ENCODE data around the gene PBX1. TPM values are rescaled to one million over a fixed set of nuclear protein-coding genes. Genes with fewer than 3 reads are reported as not detected.

PBX1 gene
- total and polyA plus RNA-seq, 2 experiments from 2014 or later, result 40.0 to 104 TPM

DNA sequence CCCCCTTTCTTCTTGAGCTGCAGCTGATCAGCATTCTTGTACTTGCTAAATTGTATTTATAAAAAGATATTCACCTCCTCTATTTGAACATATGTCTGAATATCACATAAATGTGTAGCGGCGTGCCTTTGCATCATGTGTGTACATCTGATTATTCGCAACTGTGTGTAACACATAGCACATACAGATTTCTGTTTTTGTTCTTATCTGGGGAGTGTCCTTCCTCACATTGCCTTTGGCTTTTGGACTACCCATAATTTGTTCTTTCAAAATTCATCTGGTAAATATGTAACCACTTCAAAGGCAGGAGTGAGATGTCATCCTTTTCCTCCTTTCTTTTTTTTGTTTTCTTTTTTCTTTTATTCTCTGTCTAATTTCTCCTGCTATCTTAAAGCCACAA lies 113.6 kb downstream of the PBX1 start (continued):
- TF ChIP-seq, protein P1, sequence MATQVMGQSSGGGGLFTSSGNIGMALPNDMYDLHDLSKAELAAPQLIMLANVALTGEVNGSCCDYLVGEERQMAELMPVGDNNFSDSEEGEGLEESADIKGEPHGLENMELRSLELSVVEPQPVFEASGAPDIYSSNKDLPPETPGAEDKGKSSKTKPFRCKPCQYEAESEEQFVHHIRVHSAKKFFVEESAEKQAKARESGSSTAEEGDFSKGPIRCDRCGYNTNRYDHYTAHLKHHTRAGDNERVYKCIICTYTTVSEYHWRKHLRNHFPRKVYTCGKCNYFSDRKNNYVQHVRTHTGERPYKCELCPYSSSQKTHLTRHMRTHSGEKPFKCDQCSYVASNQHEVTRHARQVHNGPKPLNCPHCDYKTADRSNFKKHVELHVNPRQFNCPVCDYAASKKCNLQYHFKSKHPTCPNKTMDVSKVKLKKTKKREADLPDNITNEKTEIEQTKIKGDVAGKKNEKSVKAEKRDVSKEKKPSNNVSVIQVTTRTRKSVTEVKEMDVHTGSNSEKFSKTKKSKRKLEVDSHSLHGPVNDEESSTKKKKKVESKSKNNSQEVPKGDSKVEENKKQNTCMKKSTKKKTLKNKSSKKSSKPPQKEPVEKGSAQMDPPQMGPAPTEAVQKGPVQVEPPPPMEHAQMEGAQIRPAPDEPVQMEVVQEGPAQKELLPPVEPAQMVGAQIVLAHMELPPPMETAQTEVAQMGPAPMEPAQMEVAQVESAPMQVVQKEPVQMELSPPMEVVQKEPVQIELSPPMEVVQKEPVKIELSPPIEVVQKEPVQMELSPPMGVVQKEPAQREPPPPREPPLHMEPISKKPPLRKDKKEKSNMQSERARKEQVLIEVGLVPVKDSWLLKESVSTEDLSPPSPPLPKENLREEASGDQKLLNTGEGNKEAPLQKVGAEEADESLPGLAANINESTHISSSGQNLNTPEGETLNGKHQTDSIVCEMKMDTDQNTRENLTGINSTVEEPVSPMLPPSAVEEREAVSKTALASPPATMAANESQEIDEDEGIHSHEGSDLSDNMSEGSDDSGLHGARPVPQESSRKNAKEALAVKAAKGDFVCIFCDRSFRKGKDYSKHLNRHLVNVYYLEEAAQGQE (IDR thresholded peaks at IDR 0.05; ENCODE audit: unreplicated experiment), result no peak
- TF ChIP-seq EZH2phosphoT487 (IDR thresholded peaks at IDR 0.05; ENCODE audit: unreplicated experiment), result no peak
- no peak for TF ChIP-seq EZH2 (IDR thresholded peaks at IDR 0.05; ENCODE audit: low read depth, unreplicated experiment)
- no peak for TF ChIP-seq NANOG (IDR thresholded peaks at IDR 0.05; ENCODE audit: borderline replicate concordance)
- TF ChIP-seq, protein P2, sequence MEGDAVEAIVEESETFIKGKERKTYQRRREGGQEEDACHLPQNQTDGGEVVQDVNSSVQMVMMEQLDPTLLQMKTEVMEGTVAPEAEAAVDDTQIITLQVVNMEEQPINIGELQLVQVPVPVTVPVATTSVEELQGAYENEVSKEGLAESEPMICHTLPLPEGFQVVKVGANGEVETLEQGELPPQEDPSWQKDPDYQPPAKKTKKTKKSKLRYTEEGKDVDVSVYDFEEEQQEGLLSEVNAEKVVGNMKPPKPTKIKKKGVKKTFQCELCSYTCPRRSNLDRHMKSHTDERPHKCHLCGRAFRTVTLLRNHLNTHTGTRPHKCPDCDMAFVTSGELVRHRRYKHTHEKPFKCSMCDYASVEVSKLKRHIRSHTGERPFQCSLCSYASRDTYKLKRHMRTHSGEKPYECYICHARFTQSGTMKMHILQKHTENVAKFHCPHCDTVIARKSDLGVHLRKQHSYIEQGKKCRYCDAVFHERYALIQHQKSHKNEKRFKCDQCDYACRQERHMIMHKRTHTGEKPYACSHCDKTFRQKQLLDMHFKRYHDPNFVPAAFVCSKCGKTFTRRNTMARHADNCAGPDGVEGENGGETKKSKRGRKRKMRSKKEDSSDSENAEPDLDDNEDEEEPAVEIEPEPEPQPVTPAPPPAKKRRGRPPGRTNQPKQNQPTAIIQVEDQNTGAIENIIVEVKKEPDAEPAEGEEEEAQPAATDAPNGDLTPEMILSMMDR (conservative IDR thresholded peaks at IDR 0.05; ENCODE audit: low read depth in 2 of 2), result no peak

DNA sequence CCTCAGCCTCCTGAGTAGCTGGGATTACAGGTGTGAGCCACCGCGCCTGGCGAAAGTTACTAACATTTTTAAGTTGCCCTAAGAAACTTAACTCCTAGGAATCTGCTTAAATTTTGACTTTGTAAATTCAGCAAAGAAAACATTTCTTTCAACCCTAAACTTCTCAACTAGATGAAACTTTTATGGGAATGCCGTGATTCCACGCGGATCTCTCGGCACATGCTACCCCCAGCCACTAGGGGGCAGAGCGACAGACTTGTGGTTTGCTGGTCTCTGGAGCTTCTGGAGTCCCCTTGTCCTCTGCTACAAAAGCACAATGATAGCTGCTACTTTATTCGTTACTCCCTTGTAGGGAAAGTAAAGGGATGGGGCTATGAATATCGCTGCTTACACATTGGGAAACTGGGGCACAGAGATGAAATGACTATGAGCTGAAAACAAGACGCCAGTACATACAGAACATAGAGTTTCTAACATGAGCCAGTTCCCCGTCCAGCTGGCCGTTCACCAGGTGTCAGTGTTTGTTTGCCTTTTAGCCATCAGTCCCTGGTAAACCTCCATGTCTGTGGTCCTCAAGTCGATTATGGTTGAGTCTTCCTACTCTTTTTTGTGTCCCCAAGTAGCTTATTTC lies 114.7 kb downstream of the PBX1 start:
- Histone ChIP-seq H3K4me1 (ENCODE audit: insufficient read depth) (peaks cover 35% of the 10 kb centered on the region), H3F3A (replicated peaks; ENCODE audit: low read depth) (peaks cover 5% of the 10 kb centered on the region; the same call in 1 of the 2 replicates), H3K27me3 (ENCODE audit: insufficient read depth) (no peaks in the 10 kb centered on the region), H3K4me2 (no peak overlapping the region), H3K4me3 (no peak overlapping the region), H3K79me2 (replicated peaks; ENCODE audit: insufficient read depth) (peaks cover 91% of the 10 kb centered on the region), H3K9me2 (ENCODE audit: insufficient read depth) (0 out of 2 replicates have a peak, but pooled peaks cover 3% of the 10 kb centered on the region), H3K36me3 (ENCODE audit: insufficient read depth) (no peaks in the 10 kb centered on the region), H3K27ac (ENCODE audit: low read depth) (no peak overlapping the region), H2AFZ (no peak overlapping the region), H4K20me1 (replicated peaks; ENCODE audit: insufficient read depth) (peaks cover 21% of the 10 kb centered on the region)
- Mint-ChIP-seq H3K27me3 (ENCODE audit: insufficient read depth, low read depth, poor library complexity) (peaks cover 3% of the 10 kb centered on the region), H3K36me3 (ENCODE audit: low read depth) (peaks cover 8% of the 10 kb centered on the region), H3K27ac (no peak overlapping the region), H3K4me3 (no peak overlapping the region), H3K4me1 (peaks cover 52% of the 10 kb centered on the region), H3K9me3 (no peaks in the 10 kb centered on the region)
- DNase-seq (ENCODE audit: low spot score) (peak; percentile 84), ATAC-seq (peak; percentile 56)
- TF ChIP-seq, protein P2 (conservative IDR thresholded peaks at IDR 0.05; ENCODE audit: low read depth in 2 of 2), result peak; percentile 88 to 99
- no peak for TF ChIP-seq JUNB (IDR thresholded peaks at IDR 0.05; ENCODE audit: unreplicated experiment)

Data from GM23338 (cell line).